ENCODE measurements around the gene LRRC56. TPM values are rescaled to one million over a fixed set of nuclear protein-coding genes. Genes with fewer than 3 reads are reported as not detected.
"Not testable (repeated sequence)": the region's sequence is repeated elsewhere in the genome, so short reads cannot be mapped to it uniquely, and the experiment has no call there.

The LRRC56 gene
- total RNA-seq, 4 donors from 2014 or later: 1.5 to 2.7 (median 1.8) TPM

GRCh38 chr11:569158-569885 lies 32.0 kb downstream of the LRRC56 start:
- DNase-seq (ENCODE audit: low spot score in 2 of 2): no peak
- H3K4me3 ChIP-seq (ENCODE audit: low read depth, poor library complexity, severe bottlenecking): peak overlapping the region; percentile 68
- 22 to 28% methylated on average over 22 to 34 of the region's 36 CpGs for WGBS, 2 donors
- TF ChIP-seq POLR2A (IDR thresholded peaks at IDR 0.05): no peak
- no peak for TF ChIP-seq CTCF (IDR thresholded peaks at IDR 0.05)
- intact Hi-C loops (cut with DNase I; ENCODE audit: low total_unique reads): no loop called here

- 81 to 89% methylated on average over 6 to 8 of the region's 8 CpGs for WGBS, 2 donors
- no peak overlapping the region for H3K4me3 ChIP-seq (ENCODE audit: low read depth, poor library complexity, severe bottlenecking)
- TF ChIP-seq POLR2A (IDR thresholded peaks at IDR 0.05) (no peak), CTCF (IDR thresholded peaks at IDR 0.05) (no peak)
- intact Hi-C loops (cut with DNase I; ENCODE audit: low total_unique reads): no loop called here
- DNase-seq (ENCODE audit: low spot score in 2 of 2): no peak
Observed at GRCh38 chr11:571802-572185, 34.5 kb downstream of the LRRC56 start.

GRCh38 chr11:573146-573759 lies 35.9 kb downstream of the LRRC56 start:
- intact Hi-C loops (cut with DNase I; ENCODE audit: low total_unique reads): no loop called here
- DNase-seq (ENCODE audit: low spot score in 2 of 2): no peak
- H3K4me3 ChIP-seq (ENCODE audit: low read depth, poor library complexity, severe bottlenecking): no peak overlapping the region
- TF ChIP-seq POLR2A (IDR thresholded peaks at IDR 0.05) (no peak), CTCF (IDR thresholded peaks at IDR 0.05) (no peak)
- 87 to 90% methylated on average over 16 of the region's 16 CpGs for WGBS, 2 donors

- 49 to 53% methylated on average over 14 of the region's 14 CpGs for WGBS, 2 donors
- DNase-seq (ENCODE audit: low spot score in 2 of 2); H3K4me3 ChIP-seq (ENCODE audit: low read depth, poor library complexity, severe bottlenecking); intact Hi-C loops (cut with DNase I; ENCODE audit: low total_unique reads): not testable (repeated sequence)
Observed at GRCh38 chr11:574031-574570, 36.8 kb downstream of the LRRC56 start.

GRCh38 chr11:574632-575312 lies 37.4 kb downstream of the LRRC56 start:
- WGBS, 2 donors: 24% methylated on average over 24 to 25 of the region's 25 CpGs
- H3K4me3 ChIP-seq (ENCODE audit: low read depth, poor library complexity, severe bottlenecking): peak overlapping the region; percentile 44
- no peak for TF ChIP-seq CTCF (IDR thresholded peaks at IDR 0.05)
- TF ChIP-seq POLR2A (IDR thresholded peaks at IDR 0.05): no peak
- intact Hi-C loops (cut with DNase I; ENCODE audit: low total_unique reads): no loop called here
- no peak for DNase-seq (ENCODE audit: low spot score in 2 of 2)

Data from lower leg skin (tissue), 4 donors.